IMR-90 (cell line): Measurements from ENCODE around the gene EEF1E1. TPM values are rescaled to one million over a fixed set of nuclear protein-coding genes. Genes with fewer than 3 reads are reported as not detected.

Experiments used
- ATAC-seq: fragments of 200-7000 bp; cut with Tn5 transposase; 2 replicates; pipeline ENCODE4 v1.9.1; 2020; ENCODE audit warnings: low read depth, mild to moderate bottlenecking, moderate library complexity
- BruUV-seq: library from RNA; stranded (reverse); fragments of 400-500 nt; replicated peaks from 2 replicates; lab custom pipeline; 2021; lab: Mats Ljungman, UMichigan
- CTCF ChIA-PET: fragments of 300-600 bp; formaldehyde crosslinking; extraction: SDS; loops from one replicate; lab custom pipeline; 2021; ENCODE audit warnings: antibody characterized with exemption; lab: Yijun Ruan, JAX
- POLR2A ChIA-PET: fragments of 300-600 bp; sonication (Branson Sonifier 250); formaldehyde crosslinking; loops from one replicate; lab custom pipeline; 2022; ENCODE audit warnings: antibody characterized with exemption; ENCODE audit not compliant: unreplicated experiment; lab: Charles Lee
- DNase-seq: peaks from one replicate; pipeline ENCODE4 v3.0.0; 2013
- H2AFZ ChIP-seq: replicated peaks from 2 replicates; pipeline ENCODE3; 2013; ENCODE audit warnings: low read length, mild to moderate bottlenecking; ENCODE audit not compliant: poor library complexity
- H2AK5ac ChIP-seq: 2 replicates; pipeline ENCODE4 v1.6.1; 2013; ENCODE audit warnings: low read depth, low read length, inconsistent platforms
- H2AK9ac ChIP-seq: replicated peaks from 2 replicates; pipeline ENCODE3; 2013; ENCODE audit warnings: mild to moderate bottlenecking, low read depth, low read length, moderate library complexity; ENCODE audit not compliant: poor library complexity
- H2BK120ac ChIP-seq: 2 replicates; pipeline ENCODE4 v1.6.1; 2013; ENCODE audit warnings: low read depth, low read length, inconsistent platforms
- H2BK15ac ChIP-seq: 3 replicates; pipeline ENCODE4 v1.6.1; 2013; ENCODE audit warnings: low read depth, low read length, inconsistent platforms
- H2BK20ac ChIP-seq: 2 replicates; pipeline ENCODE4 v1.6.1; 2013; ENCODE audit warnings: low read depth, mild to moderate bottlenecking, inconsistent platforms, low read length, moderate library complexity
- H2BK5ac ChIP-seq: 2 replicates; pipeline ENCODE4 v1.6.1; 2013; ENCODE audit warnings: mild to moderate bottlenecking, low read depth, low read length, inconsistent platforms; ENCODE audit not compliant: poor library complexity, severe bottlenecking
- H3K14ac ChIP-seq: replicated peaks from 2 replicates; pipeline ENCODE4 v1.6.1; 2013; ENCODE audit warnings: low read depth, low read length, inconsistent platforms
- H3K18ac ChIP-seq: 2 replicates; pipeline ENCODE4 v1.6.1; 2013; ENCODE audit warnings: low read depth, low read length, control low read depth
- H3K23ac ChIP-seq: 2 replicates; pipeline ENCODE4 v1.6.1; 2013; ENCODE audit warnings: low read depth, low read length, inconsistent platforms
- H3K27ac ChIP-seq: 2 replicates; pipeline ENCODE4 v1.5.1; 2013; ENCODE audit warnings: mild to moderate bottlenecking, control low read depth, low read length; ENCODE audit not compliant: insufficient read depth
- H3K27me3 ChIP-seq: 2 replicates; pipeline ENCODE4 v1.6.1; 2013; ENCODE audit warnings: low read length; ENCODE audit not compliant: control insufficient read depth, insufficient read depth
- H3K36me3 ChIP-seq: 2 replicates; pipeline ENCODE4 v1.6.1; 2013; ENCODE audit warnings: low read length, mixed read lengths; ENCODE audit not compliant: control insufficient read depth, insufficient read depth
- H3K4ac ChIP-seq: 2 replicates; pipeline ENCODE4 v1.6.1; 2013; ENCODE audit warnings: low read depth, low read length, inconsistent platforms
- H3K4me1 ChIP-seq: 2 replicates; pipeline ENCODE4 v1.6.1; 2013; ENCODE audit warnings: low read length, mixed read lengths; ENCODE audit not compliant: control insufficient read depth, insufficient read depth
- H3K4me2 ChIP-seq: 2 replicates; pipeline ENCODE4 v1.6.1; 2013; ENCODE audit warnings: low read depth, mild to moderate bottlenecking, control low read depth, low read length, moderate library complexity
- H3K4me3 ChIP-seq: 2 replicates; pipeline ENCODE4 v1.5.1; 2013; ENCODE audit warnings: low read depth, mild to moderate bottlenecking, control low read depth, low read length, moderate library complexity; ENCODE audit not compliant: insufficient read depth
- H3K56ac ChIP-seq: 2 replicates; pipeline ENCODE4 v1.6.1; 2013; ENCODE audit warnings: low read length, inconsistent platforms; ENCODE audit not compliant: insufficient read depth; ENCODE audit errors: extremely low read depth
- H3K79me1 ChIP-seq, 2 experiments: 2 replicates each; pipeline ENCODE4 v1.6.1; 2013; ENCODE audit warnings: low read length in 2 of 2, inconsistent platforms in 1 of 2, low read depth in 1 of 2
- H3K9ac ChIP-seq: 2 replicates; pipeline ENCODE4 v1.6.1; 2013; ENCODE audit warnings: low read depth, low read length, control low read depth
- H3K9me1 ChIP-seq: 2 replicates; pipeline ENCODE4 v1.6.1; 2013; ENCODE audit warnings: low read length, inconsistent platforms; ENCODE audit not compliant: insufficient read depth
- H3K9me3 ChIP-seq: 2 replicates; pipeline ENCODE4 v1.6.1; 2013; ENCODE audit warnings: low read length; ENCODE audit not compliant: control insufficient read depth, insufficient read depth
- H4K20me1 ChIP-seq: 2 replicates; pipeline ENCODE4 v1.6.1; 2013; ENCODE audit warnings: low read length, inconsistent platforms; ENCODE audit not compliant: insufficient read depth
- H4K5ac ChIP-seq: 2 replicates; pipeline ENCODE4 v1.6.1; 2013; ENCODE audit warnings: mild to moderate bottlenecking, low read depth, low read length, control low read depth
- H4K8ac ChIP-seq, 2 experiments: 2 replicates each; pipeline ENCODE4 v1.6.1; 2013; ENCODE audit warnings: low read depth in 2 of 2, low read length in 2 of 2, control low read depth in 1 of 2, inconsistent platforms in 1 of 2
- H4K91ac ChIP-seq: 2 replicates; pipeline ENCODE4 v1.6.1; 2013; ENCODE audit warnings: low read depth, low read length, inconsistent platforms; ENCODE audit not compliant: insufficient read depth
- BHLHE40 ChIP-seq: fragments of 150-350 bp; IDR thresholded peaks from 2 replicates; pipeline ENCODE4 v1.6.1; 2016; ENCODE audit warnings: mild to moderate bottlenecking, low read depth, low read length
- MXI1 ChIP-seq: IDR thresholded peaks from 2 replicates; pipeline ENCODE4 v1.6.1; 2012; ENCODE audit warnings: low read depth, mild to moderate bottlenecking, low read length, moderate library complexity, borderline replicate concordance
- NFE2L2 ChIP-seq: fragments of 150-350 bp; IDR thresholded peaks from 2 replicates; pipeline ENCODE4 v1.6.1; 2016; ENCODE audit warnings: low read depth, mild to moderate bottlenecking, low read length
- WGBS, 2 experiments: methylation state at CpG; one replicate each; pipeline versions ENCODE4 v1.1.5 to v1.1.7; 2013; ENCODE audit warnings: missing lambda C conversion rate in 2 of 2; ENCODE audit not compliant: insufficient read length in 1 of 2; ENCODE audit errors: extremely low coverage in 2 of 2; 5-methylcytosine and 5-hydroxymethylcytosine counted together
- dilution Hi-C: fragments of 300-500 bp; cut with HindIII; formaldehyde crosslinking; loops from one replicate; pipeline ENCODE4 v1.14.3; 2018; ENCODE audit warnings: low sequenced_read_pairs; ENCODE audit not compliant: unreplicated experiment
- in situ Hi-C: fragments of 300-500 bp; cut with MboI; formaldehyde crosslinking; loops from 3 replicates; pipeline ENCODE4 v1.14.3; 2019; ENCODE audit warnings: low sequenced_read_pairs, inconsistent platforms, mixed read lengths
- intact Hi-C: fragments of 100-400 bp; cut with micrococcal nuclease; formaldehyde crosslinking; loops from 2 replicates; pipeline ENCODE4 v1.10.0; 2022
- polyA plus RNA-seq, 3 experiments: library from polyadenylated mRNA; depleted of rRNA; stranded (reverse); fragments of >200 nt; gene quantifications; 2 replicates each; pipeline ENCODE4 v1.2.3, GENCODE V29; 2012; ENCODE audit warnings: low replicate concordance in 1 of 3
- total RNA-seq: library from RNA; depleted of rRNA; stranded (reverse); fragments of >200 nt; gene quantifications from 2 replicates; pipeline ENCODE4 v1.2.3, GENCODE V29; 2012

EEF1E1 gene
- total and polyA plus RNA-seq, 2 of the 4 experiments (the other 2 are of a cell fraction), result 65.8 to 68.6 TPM

GRCh38 chr6:8087870-8088754 is 14.2 kb downstream of the EEF1E1 start:
- Histone ChIP-seq H3K9ac (no peak overlapping the region), H3K4me2 (no peak overlapping the region), H2BK5ac (no peak overlapping the region), H3K56ac (no peak overlapping the region), H3K14ac (no peak overlapping the region), H3K9me1 (peaks cover 11% of the 10 kb centered on the region; the same call in 1 of the 2 replicates), H3K36me3 (peaks cover 18% of the 10 kb centered on the region), H2AK5ac (no peak overlapping the region), H2AFZ (no peak overlapping the region), H4K8ac (no peak overlapping the region), H3K23ac (no peak overlapping the region), H3K79me1 (peaks cover 10 to 32% of the 10 kb centered on the region in 2 experiments), H3K4ac (no peak overlapping the region), H2AK9ac (no peak overlapping the region), H3K9me3 (no peaks in the 10 kb centered on the region), H2BK20ac (no peak overlapping the region), H4K91ac (no peak overlapping the region), H3K18ac (no peak overlapping the region), H2BK120ac (no peak overlapping the region), H2BK15ac (no peak overlapping the region), H3K27me3 (no peaks in the 10 kb centered on the region), H4K20me1 (no peaks in the 10 kb centered on the region; the same call in 1 of the 2 replicates), H3K4me1 (peaks cover 12% of the 10 kb centered on the region), H3K27ac (no peak overlapping the region), H4K5ac (no peak overlapping the region), H3K4me3 (no peak overlapping the region)
- dilution Hi-C loops (no loop called here), in situ Hi-C loops (no loop called here), intact Hi-C loops (no loop called here)
- no CpG with 5 or more reads among the region's 5 CpGs for WGBS, 2 experiments
- DNase-seq, result no peak
- no TSS peak for BruUV-seq
- CTCF ChIA-PET, result no interaction called here
- POLR2A ChIA-PET, result no interaction called here
- no peak for ATAC-seq
- TF ChIP-seq NFE2L2 (no peak), MXI1 (no peak), BHLHE40 (no peak)
